ENCODE results near the gene RASSF4.

- TF ChIP-seq CTCF (optimal IDR thresholded peaks at IDR 0.05 in 1 of 3, IDR thresholded peaks at IDR 0.05 in 1 of 3, conservative IDR thresholded peaks at IDR 0.05 in 1 of 3; ENCODE audit: extremely low read depth in 1 of 3, insufficient read depth in 2 of 3, low read length in 3 of 3) (no peak), EZH2 (IDR thresholded peaks at IDR 0.05; ENCODE audit: low read length) (no peak)
These were observed 22.9 kb downstream of the RASSF4 start for GRCh38 chr10:44982496-44982895.
